Gastrocnemius medialis (tissue), 4 donors: ENCODE measurements around the gene IL12RB1. TPM values are rescaled to one million over a fixed set of nuclear protein-coding genes. Genes with fewer than 3 reads are reported as not detected.
A peak's percentile ranks its signal among the peaks of the same experiment; 100 is the strongest.
"Not testable (repeated sequence)": the region's sequence is repeated elsewhere in the genome, so short reads cannot be mapped to it uniquely, and the experiment has no call there.

Experiments
- ATAC-seq, 2 donors: fragments of 150-250 bp; one replicate each; pipeline ENCODE4 v1.9.1; 2016
- DNase-seq, 2 donors: peaks; one replicate each; pipeline ENCODE4 v3.0.0-alpha.2; 2019
- H3K27ac ChIP-seq, 4 donors: fragments of 200-600 bp; sonication (generic); 1 replicate in 1 of 4; 2 replicates in 3 of 4; pipeline ENCODE4 v1.5.1; 2016 to 2018; ENCODE audit warnings: mild to moderate bottlenecking in 2 of 4, moderate library complexity in 1 of 4
- H3K27me3 ChIP-seq, 3 donors: fragments of 200-600 bp; sonication (generic) in 2 of 3; 1 replicate in 1 of 3; 2 replicates in 2 of 3; pipeline versions ENCODE4 v1.5.1 to v1.6.0; 2016 to 2019; ENCODE audit warnings: mild to moderate bottlenecking in 1 of 3, moderate library complexity in 1 of 3
- H3K36me3 ChIP-seq, 2 donors: fragments of 200-600 bp; sonication (generic) in 1 of 2; one replicate each; pipeline ENCODE4 v1.5.1; 2017 to 2018
- H3K4me1 ChIP-seq, 2 donors: fragments of 200-600 bp; sonication (generic) in 1 of 2; one replicate each; pipeline ENCODE4 v1.5.1; 2016 to 2017; ENCODE audit warnings: mild to moderate bottlenecking in 2 of 2
- H3K4me3 ChIP-seq, 4 donors: fragments of 200-600 bp; sonication (generic) in 3 of 4; 1 replicate in 1 of 4; 2 replicates in 3 of 4; pipeline ENCODE4 v1.5.1; 2016 to 2019; ENCODE audit warnings: mild to moderate bottlenecking in 2 of 4
- H3K9me3 ChIP-seq, 3 donors: fragments of 200-600 bp; sonication (generic) in 2 of 3; 1 replicate in 1 of 3; 2 replicates in 2 of 3; pipeline ENCODE4 v1.5.1; 2016 to 2019
- POLR2A ChIP-seq, 2 donors: fragments of 450-650 bp; IDR thresholded peaks; one replicate each; pipeline ENCODE4 v1.6.1; 2017; ENCODE audit warnings: antibody characterized with exemption in 2 of 2, mild to moderate bottlenecking in 2 of 2, moderate library complexity in 2 of 2
- in situ Hi-C, 4 donors: fragments of 200-750 bp; cut with MboI; loops; one replicate each; pipeline versions ENCODE4 v1.15.0 to v1.8.0; 2017; ENCODE audit warnings: low sequenced_read_pairs in 4 of 4
- intact Hi-C: fragments of 100-400 bp; cut with DNase I; formaldehyde crosslinking; loops from one replicate; pipeline ENCODE4 v1.15.1; 2023; ENCODE audit warnings: low total_unique reads
- total RNA-seq, 4 donors: library from RNA; depleted of rRNA; stranded (reverse); fragments of >200 nt; gene quantifications; one replicate each; pipeline versions ENCODE4 v1.1.0 to v1.2.3, GENCODE V29; 2016
- TF ChIP-seq, protein P1 (sequence below), 5 experiments: fragments of 450-650 bp in 3 of 5; fragments of 200-600 bp in 2 of 5; sonication (generic) in 2 of 5; IDR thresholded peaks in 4 of 5; conservative IDR thresholded peaks in 1 of 5; 1 replicate in 4 of 5; 2 replicates in 1 of 5; pipeline ENCODE4 v1.5.1; 2016 to 2019; ENCODE audit warnings: antibody characterized with exemption in 5 of 5, mild to moderate bottlenecking in 3 of 5, moderate library complexity in 3 of 5

The IL12RB1 gene
- total RNA-seq, 4 donors from 2014 or later: 0.16 to 0.20 TPM; not detected in 2

DNA sequence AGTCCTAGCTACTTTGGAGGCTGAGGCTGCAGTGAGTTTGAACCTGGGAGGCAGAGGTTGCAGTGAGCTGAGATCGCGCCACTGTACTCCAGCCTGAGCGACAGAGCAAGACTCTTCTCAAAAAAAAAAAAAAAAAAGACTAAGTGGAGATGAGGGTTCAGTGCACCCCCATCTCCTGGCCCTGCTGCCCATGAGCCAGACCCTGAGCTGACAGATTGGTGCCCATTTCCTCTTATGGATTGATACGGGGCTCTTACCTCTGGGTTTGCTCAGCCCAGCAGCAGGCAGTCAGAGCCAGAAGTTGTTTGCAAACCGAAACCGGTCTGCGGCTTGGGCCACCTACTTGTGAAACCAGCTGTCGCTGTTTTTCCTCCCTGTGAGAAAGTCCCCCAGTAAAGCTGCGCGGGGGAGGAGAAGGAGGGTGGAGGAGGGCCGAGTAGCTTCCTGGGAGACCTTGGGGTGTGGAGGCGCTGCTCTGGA lies 41.9 kb downstream of the IL12RB1 start:
- intact Hi-C loops (no loop called here), in situ Hi-C loops (loop anchor here in 2 of 4 donors (25.0 kb wide), 1 partner anchor 1583 kb away; the partner anchor contains the start of gene EPS15L1 (in 2 of the 2))
- Histone ChIP-seq H3K36me3 (no peaks in the 10 kb centered on the region), H3K4me3 (peak overlapping the region; percentile 40 to 62 (median 54)), H3K27me3 (no peaks in the 10 kb centered on the region), H3K4me1 (peaks cover 35 to 39% of the 10 kb centered on the region in 2 donors), H3K9me3 (no peaks in the 10 kb centered on the region), H3K27ac (peak overlapping the region; percentile 81 to 91 (median 90))
- peak; percentile 33 to 81 for TF ChIP-seq POLR2A (IDR thresholded peaks at IDR 0.05)
- TF ChIP-seq, protein P1, sequence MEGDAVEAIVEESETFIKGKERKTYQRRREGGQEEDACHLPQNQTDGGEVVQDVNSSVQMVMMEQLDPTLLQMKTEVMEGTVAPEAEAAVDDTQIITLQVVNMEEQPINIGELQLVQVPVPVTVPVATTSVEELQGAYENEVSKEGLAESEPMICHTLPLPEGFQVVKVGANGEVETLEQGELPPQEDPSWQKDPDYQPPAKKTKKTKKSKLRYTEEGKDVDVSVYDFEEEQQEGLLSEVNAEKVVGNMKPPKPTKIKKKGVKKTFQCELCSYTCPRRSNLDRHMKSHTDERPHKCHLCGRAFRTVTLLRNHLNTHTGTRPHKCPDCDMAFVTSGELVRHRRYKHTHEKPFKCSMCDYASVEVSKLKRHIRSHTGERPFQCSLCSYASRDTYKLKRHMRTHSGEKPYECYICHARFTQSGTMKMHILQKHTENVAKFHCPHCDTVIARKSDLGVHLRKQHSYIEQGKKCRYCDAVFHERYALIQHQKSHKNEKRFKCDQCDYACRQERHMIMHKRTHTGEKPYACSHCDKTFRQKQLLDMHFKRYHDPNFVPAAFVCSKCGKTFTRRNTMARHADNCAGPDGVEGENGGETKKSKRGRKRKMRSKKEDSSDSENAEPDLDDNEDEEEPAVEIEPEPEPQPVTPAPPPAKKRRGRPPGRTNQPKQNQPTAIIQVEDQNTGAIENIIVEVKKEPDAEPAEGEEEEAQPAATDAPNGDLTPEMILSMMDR (IDR thresholded peaks at IDR 0.05 in 4 of 5, conservative IDR thresholded peaks at IDR 0.05 in 1 of 5): no peak
- ATAC-seq: peak; percentile 80 to 91
- DNase-seq: peak; percentile 82 to 83

DNA sequence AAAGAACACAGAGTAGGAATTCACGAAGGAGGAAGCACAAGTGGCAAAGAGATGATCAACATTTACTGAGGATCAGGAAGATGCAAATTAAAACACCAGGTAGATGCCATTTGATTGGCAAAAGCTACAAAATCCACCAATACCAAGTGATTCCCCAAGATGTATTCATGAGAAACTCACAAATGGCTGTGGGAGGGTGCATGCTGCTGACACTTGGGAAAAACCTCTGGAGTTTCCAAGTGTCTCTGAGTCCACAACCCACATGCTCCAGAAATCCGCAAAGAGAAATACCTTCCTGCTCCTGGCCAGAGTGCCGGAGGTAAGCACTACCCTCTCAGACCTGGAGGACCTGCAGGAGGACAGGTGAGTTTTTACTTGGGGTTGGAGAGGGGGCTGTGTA lies 43.1 kb downstream of the IL12RB1 start:
- intact Hi-C loops: no loop called here
- Histone ChIP-seq H3K4me3 (no peak overlapping the region), H3K27me3 (no peaks in the 10 kb centered on the region), H3K4me1 (peaks cover 26 to 27% of the 10 kb centered on the region in 2 donors), H3K9me3 (no peaks in the 10 kb centered on the region), H3K36me3 (no peaks in the 10 kb centered on the region), H3K27ac (peak overlapping the region in 3 of 4 donors; percentile 81 to 90 (median 89))
- no peak for ATAC-seq
- TF ChIP-seq, protein P1 (IDR thresholded peaks at IDR 0.05 in 4 of 5, conservative IDR thresholded peaks at IDR 0.05 in 1 of 5): no peak
- TF ChIP-seq POLR2A (IDR thresholded peaks at IDR 0.05): no peak
- DNase-seq: no peak
- in situ Hi-C loops: loop anchor here in 2 of 4 donors (25.0 kb wide), 1 partner anchor 1581 kb away; the partner anchor contains the start of gene EPS15L1 (in 2 of the 2)

DNA sequence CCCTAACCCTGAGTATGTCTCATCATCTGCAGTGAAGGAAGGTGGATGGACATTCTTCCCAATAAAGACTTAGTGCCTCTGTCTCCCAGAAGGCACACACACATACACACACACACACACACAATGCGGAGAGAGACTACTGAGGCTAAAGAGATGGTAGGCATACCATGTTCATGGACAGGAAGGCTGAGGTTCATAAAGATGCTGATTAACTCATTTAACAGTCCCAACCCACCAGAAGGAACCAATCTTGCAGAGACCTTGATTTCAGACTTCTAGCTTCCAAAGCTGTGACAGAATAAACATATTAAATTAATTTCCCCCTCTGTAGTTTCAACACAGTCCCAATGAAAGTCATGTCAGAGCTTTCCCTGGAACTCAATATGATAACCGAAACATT lies 45.7 kb downstream of the IL12RB1 start:
- intact Hi-C loops: no loop called here

DNA sequence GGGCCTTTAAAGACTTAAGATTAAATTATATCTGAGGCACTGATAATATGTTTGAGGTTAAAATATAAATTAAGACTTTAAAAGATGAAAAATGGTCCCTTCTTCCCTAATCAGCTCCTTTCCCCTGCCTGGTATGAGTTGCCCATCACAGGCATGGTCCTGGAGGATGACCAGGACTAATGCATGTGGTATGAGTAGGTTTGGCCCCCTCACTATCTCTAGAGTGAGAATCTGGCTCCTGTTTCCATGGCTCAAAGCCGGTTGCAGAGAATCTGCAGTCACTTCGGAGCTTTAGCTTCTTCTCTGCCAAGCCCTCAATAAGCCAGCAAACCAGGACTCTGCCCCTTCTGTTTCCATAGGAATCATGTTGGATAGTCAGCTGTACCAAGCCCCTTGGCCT lies 54.6 kb downstream of the IL12RB1 start:
- DNase-seq, H3K9me3 ChIP-seq, H3K4me3 ChIP-seq, H3K27me3 ChIP-seq, intact Hi-C loops, H3K36me3 ChIP-seq, ATAC-seq: not testable (repeated sequence)
- in situ Hi-C loops: loop anchor here in 2 of 4 donors (25.0 kb wide), 1 partner anchor 1570 kb away; the partner anchor contains the start of gene EPS15L1 (in 2 of the 2)
- Histone ChIP-seq H3K27ac (peak overlapping the region; percentile 89 to 100 (median 95)), H3K4me1 (peaks cover 22 to 33% of the 10 kb centered on the region in 2 donors)

More for the DNA sequence above, 45.7 kb downstream of the IL12RB1 start:
- peaks cover 19 to 20% of the 10 kb centered on the region in 2 donors for H3K4me1 ChIP-seq
- H3K27me3 ChIP-seq: no peaks in the 10 kb centered on the region
- DNase-seq: no peak
- H3K9me3 ChIP-seq: no peaks in the 10 kb centered on the region
- no peak overlapping the region for H3K27ac ChIP-seq
- H3K36me3 ChIP-seq: no peaks in the 10 kb centered on the region
- in situ Hi-C loops: loop anchor here in 2 of 4 donors (25.0 kb wide), 1 partner anchor 1579 kb away; the partner anchor contains the start of gene EPS15L1 (in 2 of the 2)
- no peak for ATAC-seq
- TF ChIP-seq, protein P1 (IDR thresholded peaks at IDR 0.05 in 4 of 5, conservative IDR thresholded peaks at IDR 0.05 in 1 of 5): no peak
- no peak for TF ChIP-seq POLR2A (IDR thresholded peaks at IDR 0.05)
- no peak overlapping the region for H3K4me3 ChIP-seq

DNA sequence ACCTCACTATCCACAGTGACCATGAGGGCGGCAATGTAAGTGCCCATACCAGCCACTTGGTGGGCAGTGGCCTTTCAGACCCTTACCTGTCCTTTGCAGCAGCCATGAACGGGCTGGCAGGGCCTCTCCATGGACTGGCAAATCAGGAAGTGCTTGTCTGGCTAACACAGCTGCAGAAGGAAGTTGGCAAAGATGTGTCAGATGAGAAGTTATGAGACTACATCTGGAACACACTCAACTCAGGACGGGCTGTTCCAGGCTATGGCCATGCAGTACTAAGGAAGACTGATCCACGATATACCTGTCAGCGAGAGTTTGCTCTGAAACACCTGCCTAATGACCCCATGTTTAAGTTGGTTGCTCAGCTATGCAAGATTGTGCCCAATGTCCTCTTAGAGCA lies 55.3 kb downstream of the IL12RB1 start:
- ATAC-seq (peak; percentile 40 to 44), DNase-seq (peak; percentile 63 to 78)
- Histone ChIP-seq H3K4me1 (peaks cover 22 to 33% of the 10 kb centered on the region in 2 donors), H3K27ac (peak overlapping the region; percentile 89 to 100 (median 95))
- H3K9me3 ChIP-seq, intact Hi-C loops, H3K27me3 ChIP-seq, H3K36me3 ChIP-seq, H3K4me3 ChIP-seq: not testable (repeated sequence)
- TF ChIP-seq, protein P1 (IDR thresholded peaks at IDR 0.05 in 4 of 5, conservative IDR thresholded peaks at IDR 0.05 in 1 of 5): peak in 1 of 5 experiments; percentile 26
- peak; percentile 40 to 61 for TF ChIP-seq POLR2A (IDR thresholded peaks at IDR 0.05)
- in situ Hi-C loops: loop anchor here in 2 of 4 donors (25.0 kb wide), 1 partner anchor 1569 kb away; the partner anchor contains the start of gene EPS15L1 (in 2 of the 2)
